GM12878 (cell line): Measurements from ENCODE around the gene LMBR1. TPM values are rescaled to one million over a fixed set of nuclear protein-coding genes. Genes with fewer than 3 reads are reported as not detected.

ENCODE experiments used
- ATAC-seq: fragments of 200-7000 bp; cut with Tn5 transposase; 3 replicates; pipeline ENCODE4 v1.9.1; 2020; ENCODE audit warnings: mild to moderate bottlenecking, moderate library complexity
- BruUV-seq: library from RNA; stranded (reverse); fragments of 400-500 nt; replicated peaks from 2 replicates; lab custom pipeline; 2021; lab: Mats Ljungman, UMichigan
- CTCF ChIA-PET: fragments of 300-600 bp; sonication (Branson Sonifier 250); formaldehyde crosslinking; extraction: SDS; loops from one replicate; lab custom pipeline; 2021; ENCODE audit warnings: inconsistent platforms; lab: Yijun Ruan, JAX
- POLR2A ChIA-PET: fragments of 350-600 bp; formaldehyde crosslinking; extraction: SDS; loops from one replicate; lab custom pipeline; 2021; ENCODE audit warnings: inconsistent platforms; lab: Charles Lee
- RAD21 ChIA-PET: fragments of 300-600 bp; sonication (Branson Sonifier 250); formaldehyde crosslinking; loops from one replicate; lab custom pipeline; 2023; ENCODE audit warnings: antibody characterized with exemption; ENCODE audit not compliant: unreplicated experiment; lab: Charles Lee
- SMC1A ChIA-PET: fragments of 300-600 bp; sonication (Branson Sonifier 250); formaldehyde crosslinking; loops from one replicate; lab custom pipeline; 2023; ENCODE audit not compliant: unreplicated experiment, uncharacterized antibody; lab: Charles Lee
- DNase-seq: peaks from one replicate; pipeline ENCODE4 v3.0.0-alpha.2; 2011; ENCODE audit warnings: low read depth, low spot score
- FAIRE-seq: peaks from 3 replicates; lab custom pipeline; 2011; peaks lifted over from hg19 to GRCh38; lab: Jason Lieb, UNC
- H2AFZ ChIP-seq: 2 replicates; pipeline ENCODE4 v1.6.0; 2011; ENCODE audit warnings: low read depth, low read length, control low read depth; ENCODE audit not compliant: control insufficient read depth
- H3K27ac ChIP-seq: 2 replicates; pipeline ENCODE4 v1.5.1; 2011; ENCODE audit warnings: control low read depth; ENCODE audit not compliant: control insufficient read depth, insufficient read depth
- H3K27me3 ChIP-seq, 2 experiments: replicated peaks in 1 of 2; 2 replicates each; pipeline versions ENCODE4 v1.6.0 to v1.6.1; 2011; ENCODE audit warnings: low read length in 1 of 2; ENCODE audit not compliant: control insufficient read depth in 2 of 2, insufficient read depth in 2 of 2
- H3K36me3 ChIP-seq, 2 experiments: 2 replicates each; pipeline ENCODE4 v1.5.1; 2011; ENCODE audit warnings: low read length in 1 of 2; ENCODE audit not compliant: control insufficient read depth in 2 of 2, insufficient read depth in 2 of 2
- H3K4me1 ChIP-seq: 2 replicates; pipeline ENCODE4 v1.6.1; 2011; ENCODE audit warnings: mild to moderate bottlenecking, low read length, moderate library complexity, mixed read lengths; ENCODE audit not compliant: control insufficient read depth, insufficient read depth
- H3K4me2 ChIP-seq: 2 replicates; pipeline ENCODE4 v1.6.0; 2011; ENCODE audit warnings: control low read depth; ENCODE audit not compliant: control insufficient read depth, insufficient read depth
- H3K4me3 ChIP-seq: fragments of 200-600 bp; sonication (generic); 2 replicates; pipeline ENCODE4 v1.5.1; 2016
- H3K79me2 ChIP-seq: 2 replicates; pipeline ENCODE4 v1.6.0; 2011; ENCODE audit warnings: low read length; ENCODE audit not compliant: control insufficient read depth, insufficient read depth
- H3K9ac ChIP-seq: 2 replicates; pipeline ENCODE4 v1.8.0; 2011; ENCODE audit warnings: low read length, control low read depth, mixed read lengths; ENCODE audit not compliant: control insufficient read depth, insufficient read depth
- H3K9me3 ChIP-seq: replicated peaks from 3 replicates; pipeline ENCODE4 v1.5.1; 2011; ENCODE audit warnings: mild to moderate bottlenecking, low read length; ENCODE audit not compliant: control insufficient read depth, insufficient read depth
- H4K20me1 ChIP-seq: 2 replicates; pipeline ENCODE4 v1.6.0; 2011; ENCODE audit not compliant: control insufficient read depth, insufficient read depth
- FOS ChIP-seq: IDR thresholded peaks from 3 replicates; pipeline ENCODE4 v1.6.1; 2011; ENCODE audit warnings: borderline replicate concordance; ENCODE audit not compliant: insufficient read length; ENCODE audit errors: extremely low read depth
- RAD21 ChIP-seq: IDR thresholded peaks from 2 replicates; pipeline ENCODE4 v1.6.1; 2011; ENCODE audit warnings: mild to moderate bottlenecking, low read depth, low read length, moderate library complexity; ENCODE audit not compliant: insufficient read depth
- SMC3 ChIP-seq: IDR thresholded peaks from 2 replicates; pipeline ENCODE4 v1.6.1; 2011; ENCODE audit warnings: low read length, improper control_type of control experiment, borderline replicate concordance
- WGBS: methylation state at CpG from one replicate; pipeline ENCODE4 v1.1.6; 2016; ENCODE audit warnings: low lambda C conversion rate; ENCODE audit not compliant: insufficient replicate concordance, insufficient coverage; ENCODE audit errors: missing lambda C conversion rate; 5-methylcytosine and 5-hydroxymethylcytosine counted together
- in situ Hi-C: fragments of 300-500 bp; cut with MboI; formaldehyde crosslinking; loops from 9 replicates; pipeline ENCODE4 v1.14.3; 2018; ENCODE audit warnings: mixed read lengths
- intact Hi-C: fragments of 100-400 bp; cut with micrococcal nuclease; formaldehyde crosslinking; loops from one replicate; pipeline ENCODE4 v1.14.2; 2022; ENCODE audit not compliant: unreplicated experiment
- polyA plus RNA-seq, 11 experiments: library from polyadenylated mRNA; depleted of rRNA in 4 of 11; unstranded in 6 of 11; stranded (reverse) in 5 of 11; fragments of >200 nt; fragmentation: Nextera tagmentation in 4 of 11; fragmentation: Illumina TruSeq in 1 of 11; extraction: Ambion mirVana in 4 of 11; extraction: Trizol in 1 of 11; gene quantifications; 1 replicate in 1 of 11; 2 replicates in 10 of 11; pipeline versions ENCODE4 v1.2.1 to v1.2.3, GENCODE V29; 2011 to 2016; ENCODE audit warnings: inconsistent platforms in 2 of 11, missing spikeins in 2 of 11, low read depth in 1 of 11
- total RNA-seq, 4 experiments: library from RNA; depleted of rRNA in 3 of 4; stranded (reverse); fragments of >200 nt in 3 of 4; fragmentation: Illumina TruSeq in 1 of 4; extraction: Trizol in 1 of 4; gene quantifications; 2 replicates each; pipeline versions ENCODE4 v1.2.1 to v1.2.3, GENCODE V29; 2013 to 2021
- TF ChIP-seq, protein P1 (sequence below), 3 experiments: IDR thresholded peaks in 2 of 3; conservative IDR thresholded peaks in 1 of 3; 2 replicates each; pipeline ENCODE4 v1.5.1; 2011; ENCODE audit warnings: low read depth in 3 of 3, low read length in 3 of 3, mild to moderate bottlenecking in 3 of 3, control low read depth in 2 of 3, moderate library complexity in 2 of 3, inconsistent platforms in 1 of 3, mixed read lengths in 1 of 3; ENCODE audit not compliant: control insufficient read depth in 2 of 3, insufficient read depth in 1 of 3; ENCODE audit errors: extremely low read depth in 1 of 3
- TF ChIP-seq, protein P2 (sequence below): IDR thresholded peaks from 2 replicates; pipeline ENCODE4 v1.6.1; 2011; ENCODE audit warnings: low read depth, low read length, improper control_type of control experiment, borderline replicate concordance

LMBR1 gene
- total and polyA plus RNA-seq, 10 of the 15 experiments (the other 5 are each of a cell fraction or from before 2014, with no cell fraction given): 4.0 to 63.5 (median 28.8) TPM

DNA sequence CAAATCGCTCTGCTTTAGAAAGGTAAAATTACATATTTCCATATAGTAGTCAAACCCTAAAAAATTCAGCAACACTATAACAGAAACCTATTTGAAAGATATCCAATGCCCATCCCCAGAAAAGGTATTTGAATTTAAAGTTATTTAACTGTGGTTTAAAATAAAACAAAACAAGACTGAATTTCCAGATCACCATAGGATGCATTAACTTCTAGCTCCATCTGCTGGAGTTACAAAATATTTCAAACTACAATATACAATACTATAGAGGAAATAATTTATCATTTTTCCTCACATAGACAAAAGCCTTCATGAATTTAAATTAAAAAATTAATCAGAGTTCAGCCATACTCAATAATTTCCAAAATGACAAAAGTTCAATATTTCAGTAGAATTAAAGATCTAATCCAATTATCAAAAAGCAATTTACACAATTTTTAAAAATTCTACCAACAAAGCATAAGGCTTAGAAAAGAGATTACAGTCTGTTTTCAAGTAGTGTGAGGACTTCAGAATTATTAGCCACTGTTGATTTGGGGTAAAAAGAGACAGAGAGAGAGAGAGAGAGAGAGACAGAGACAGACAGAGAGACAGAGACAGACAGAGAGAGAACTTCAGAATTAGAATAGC lies 75.9 kb downstream of the LMBR1 start:
- SMC1A ChIA-PET: interaction anchor here (0.6 to 3.4 kb wide), 13 partner anchors 8 to 348 kb away, joined by 3 to 23 read pairs (median 4); partner anchors contain the start of gene RNF32
- DNase-seq (no peak), ATAC-seq (peak; percentile 66), FAIRE-seq (peak; percentile 76)
- CTCF ChIA-PET: interaction anchor here (0.7 to 2.3 kb wide), 11 partner anchors 12 to 1001 kb away, joined by 3 to 10 read pairs (median 4); partner anchors contain the start of gene RNF32
- Histone ChIP-seq H3K9me3 (no peaks in the 10 kb centered on the region), H3K9ac (no peak overlapping the region), H2AFZ (no peak overlapping the region), H3K4me3 (no peak overlapping the region), H3K79me2 (no peaks in the 10 kb centered on the region), H3K36me3 (peaks cover 2 to 9% of the 10 kb centered on the region in 2 experiments; a peak in 2 of 4 replicates), H4K20me1 (no peaks in the 10 kb centered on the region), H3K27me3 (no peaks in the 10 kb centered on the region), H3K4me1 (no peaks in the 10 kb centered on the region), H3K4me2 (no peak overlapping the region), H3K27ac (no peak overlapping the region)
- intact Hi-C loops: loop anchor here (1.0 to 10.0 kb wide), 5 partner anchors 167 to 1020 kb away; no protein-coding TSS in a partner anchor
- RAD21 ChIA-PET: interaction anchor here (1.0 to 2.7 kb wide), 8 partner anchors 10 to 343 kb away, joined by 3 to 11 read pairs (median 4); partner anchors contain the start of gene RNF32
- in situ Hi-C loops: loop anchor here (5.0 kb wide), 1 partner anchor 1000 kb away; no protein-coding TSS in a partner anchor
- TF ChIP-seq SMC3: peak; percentile 60; the same call in 1 of the 2 replicates
- TF ChIP-seq, protein P1, sequence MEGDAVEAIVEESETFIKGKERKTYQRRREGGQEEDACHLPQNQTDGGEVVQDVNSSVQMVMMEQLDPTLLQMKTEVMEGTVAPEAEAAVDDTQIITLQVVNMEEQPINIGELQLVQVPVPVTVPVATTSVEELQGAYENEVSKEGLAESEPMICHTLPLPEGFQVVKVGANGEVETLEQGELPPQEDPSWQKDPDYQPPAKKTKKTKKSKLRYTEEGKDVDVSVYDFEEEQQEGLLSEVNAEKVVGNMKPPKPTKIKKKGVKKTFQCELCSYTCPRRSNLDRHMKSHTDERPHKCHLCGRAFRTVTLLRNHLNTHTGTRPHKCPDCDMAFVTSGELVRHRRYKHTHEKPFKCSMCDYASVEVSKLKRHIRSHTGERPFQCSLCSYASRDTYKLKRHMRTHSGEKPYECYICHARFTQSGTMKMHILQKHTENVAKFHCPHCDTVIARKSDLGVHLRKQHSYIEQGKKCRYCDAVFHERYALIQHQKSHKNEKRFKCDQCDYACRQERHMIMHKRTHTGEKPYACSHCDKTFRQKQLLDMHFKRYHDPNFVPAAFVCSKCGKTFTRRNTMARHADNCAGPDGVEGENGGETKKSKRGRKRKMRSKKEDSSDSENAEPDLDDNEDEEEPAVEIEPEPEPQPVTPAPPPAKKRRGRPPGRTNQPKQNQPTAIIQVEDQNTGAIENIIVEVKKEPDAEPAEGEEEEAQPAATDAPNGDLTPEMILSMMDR (IDR thresholded peaks at IDR 0.05 in 2 of 3, conservative IDR thresholded peaks at IDR 0.05 in 1 of 3; ENCODE audit: control insufficient read depth in 2 of 3, extremely low read depth in 1 of 3, insufficient read depth in 1 of 3, low read depth in 3 of 3, low read length in 3 of 3): peak; percentile 21 to 62 (median 39); a peak in 3 of 6 replicates
- TF ChIP-seq, protein P2, sequence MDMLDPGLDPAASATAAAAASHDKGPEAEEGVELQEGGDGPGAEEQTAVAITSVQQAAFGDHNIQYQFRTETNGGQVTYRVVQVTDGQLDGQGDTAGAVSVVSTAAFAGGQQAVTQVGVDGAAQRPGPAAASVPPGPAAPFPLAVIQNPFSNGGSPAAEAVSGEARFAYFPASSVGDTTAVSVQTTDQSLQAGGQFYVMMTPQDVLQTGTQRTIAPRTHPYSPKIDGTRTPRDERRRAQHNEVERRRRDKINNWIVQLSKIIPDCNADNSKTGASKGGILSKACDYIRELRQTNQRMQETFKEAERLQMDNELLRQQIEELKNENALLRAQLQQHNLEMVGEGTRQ: no peak
- no peak for TF ChIP-seq FOS
- peak; percentile 94 for TF ChIP-seq RAD21
- POLR2A ChIA-PET: no interaction called here
- no TSS peak for BruUV-seq
- 100% methylated on average over 1 of the region's 1 CpG for WGBS
